Fibroblast of the aortic adventitia (primary cell): ENCODE results near the gene SORBS2. TPM values are rescaled to one million over a fixed set of nuclear protein-coding genes. Genes with fewer than 3 reads are reported as not detected.

Experiments used
- DNase-seq: peaks from one replicate; pipeline ENCODE4 v3.0.0-alpha.2; 2010; ENCODE audit warnings: low read depth
- H3K4me3 ChIP-seq: 2 replicates; pipeline ENCODE4 v1.5.1; 2011; ENCODE audit warnings: low read depth, mild to moderate bottlenecking, control low read depth, low read length, moderate library complexity
- small RNA-seq: library from RNA; depleted of rRNA; stranded (forward); fragments of <200 nt; gene quantifications from one replicate; pipeline ENCODE3, GENCODE V24; 2012
- total RNA-seq: library from RNA; depleted of rRNA; stranded (reverse); fragments of >200 nt; gene quantifications from 2 replicates; pipeline ENCODE4 v1.2.3, GENCODE V29; 2012; ENCODE audit warnings: low replicate concordance
- TF ChIP-seq, protein P1 (sequence below): IDR thresholded peaks from 2 replicates; pipeline ENCODE4 v1.5.1; 2011; ENCODE audit warnings: mild to moderate bottlenecking, low read length, control low read depth, inconsistent platforms; ENCODE audit not compliant: insufficient read depth

SORBS2 gene
- total RNA-seq, 1 donor: 2.8 TPM

DNA sequence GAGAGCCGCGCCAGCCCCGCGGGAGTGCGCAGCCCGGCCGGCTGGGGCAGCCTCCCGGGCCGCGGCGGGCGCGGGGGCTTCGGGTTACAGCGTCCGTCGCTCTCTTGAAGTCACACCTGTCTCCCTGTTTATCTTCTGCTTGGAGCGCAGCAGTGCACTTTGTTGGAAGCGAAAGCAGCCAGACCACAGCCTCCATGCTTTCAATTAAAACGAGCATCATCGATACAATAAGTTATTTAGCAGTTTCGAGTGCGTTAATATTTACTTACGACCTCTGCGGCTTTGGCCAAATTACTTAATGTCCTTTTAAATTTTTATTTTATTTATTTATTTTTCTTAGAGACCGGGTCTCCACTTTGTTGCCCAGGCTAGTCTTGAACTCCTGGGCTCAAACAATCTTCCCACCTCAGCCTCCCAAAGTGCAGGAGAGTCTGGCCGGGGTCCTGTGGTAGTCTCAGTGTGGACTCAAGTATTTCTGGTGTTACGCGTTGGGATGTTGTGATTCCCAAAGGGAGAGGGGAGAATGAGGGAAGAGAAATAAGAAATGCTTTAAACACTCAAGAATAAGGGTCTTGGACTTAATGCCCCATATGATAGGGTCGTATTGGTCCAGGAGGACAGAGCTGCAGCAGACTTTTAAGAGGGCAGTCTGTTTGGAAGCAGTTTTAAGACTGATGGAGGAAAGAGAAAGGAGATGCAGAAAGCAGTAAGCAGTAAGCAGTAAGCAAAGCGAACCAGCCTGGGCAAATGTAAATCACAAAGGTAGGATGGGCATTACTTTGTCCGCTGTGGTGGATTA is 276.2 kb downstream of the SORBS2 start:
- peak overlapping the region; percentile 71 for H3K4me3 ChIP-seq
- TF ChIP-seq, protein P1, sequence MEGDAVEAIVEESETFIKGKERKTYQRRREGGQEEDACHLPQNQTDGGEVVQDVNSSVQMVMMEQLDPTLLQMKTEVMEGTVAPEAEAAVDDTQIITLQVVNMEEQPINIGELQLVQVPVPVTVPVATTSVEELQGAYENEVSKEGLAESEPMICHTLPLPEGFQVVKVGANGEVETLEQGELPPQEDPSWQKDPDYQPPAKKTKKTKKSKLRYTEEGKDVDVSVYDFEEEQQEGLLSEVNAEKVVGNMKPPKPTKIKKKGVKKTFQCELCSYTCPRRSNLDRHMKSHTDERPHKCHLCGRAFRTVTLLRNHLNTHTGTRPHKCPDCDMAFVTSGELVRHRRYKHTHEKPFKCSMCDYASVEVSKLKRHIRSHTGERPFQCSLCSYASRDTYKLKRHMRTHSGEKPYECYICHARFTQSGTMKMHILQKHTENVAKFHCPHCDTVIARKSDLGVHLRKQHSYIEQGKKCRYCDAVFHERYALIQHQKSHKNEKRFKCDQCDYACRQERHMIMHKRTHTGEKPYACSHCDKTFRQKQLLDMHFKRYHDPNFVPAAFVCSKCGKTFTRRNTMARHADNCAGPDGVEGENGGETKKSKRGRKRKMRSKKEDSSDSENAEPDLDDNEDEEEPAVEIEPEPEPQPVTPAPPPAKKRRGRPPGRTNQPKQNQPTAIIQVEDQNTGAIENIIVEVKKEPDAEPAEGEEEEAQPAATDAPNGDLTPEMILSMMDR: no peak
- no peak for DNase-seq

Small RNA genes lying within 50 kb of the gene (small RNA-seq; reads per million reads assigned to genes)
- gene RF00019: not detected
